Measurements from ENCODE around the gene CELA3B. TPM values are rescaled to one million over a fixed set of nuclear protein-coding genes. Genes with fewer than 3 reads are reported as not detected.
"Not testable (repeated sequence)": the region's sequence is repeated elsewhere in the genome, so short reads cannot be mapped to it uniquely, and the experiment has no call there.

Gene CELA3B
- not detected in 2 replicates for total RNA-seq

GRCh38 chr1:21976703-21977239 lies at the start of gene CELA3B:
Gene CELA3B (plus strand): TSS chr1:21977022. CDS start chr1:21977040, 18 bp downstream.
- DNase-seq (ENCODE audit: extremely low read depth, low read depth, low spot score): not testable (repeated sequence)

GRCh38 chr1:21927533-21928237 lies 49.1 kb upstream of the CELA3B start:
- DNase-seq (ENCODE audit: extremely low read depth, low read depth, low spot score): no peak

GRCh38 chr1:21930080-21930571 lies 46.7 kb upstream of the CELA3B start:
- no peak for DNase-seq (ENCODE audit: extremely low read depth, low read depth, low spot score)

GRCh38 chr1:21930629-21931170 lies 46.1 kb upstream of the CELA3B start:
- no peak for DNase-seq (ENCODE audit: extremely low read depth, low read depth, low spot score)

- DNase-seq (ENCODE audit: extremely low read depth, low read depth, low spot score): no peak
Measured at GRCh38 chr1:21931171-21932093, 45.4 kb upstream of the CELA3B start.

GRCh38 chr1:21932127-21932526 lies 44.7 kb upstream of the CELA3B start:
- no peak for DNase-seq (ENCODE audit: extremely low read depth, low read depth, low spot score)

GRCh38 chr1:21933397-21934248 lies 43.2 kb upstream of the CELA3B start:
- DNase-seq (ENCODE audit: extremely low read depth, low read depth, low spot score): no peak

- no peak for DNase-seq (ENCODE audit: extremely low read depth, low read depth, low spot score)
Measured at GRCh38 chr1:21935393-21935804, 41.4 kb upstream of the CELA3B start.

GRCh38 chr1:21935891-21936365 lies 40.9 kb upstream of the CELA3B start:
- no peak for DNase-seq (ENCODE audit: extremely low read depth, low read depth, low spot score)

GRCh38 chr1:21936366-21937031 lies 40.3 kb upstream of the CELA3B start:
- DNase-seq (ENCODE audit: extremely low read depth, low read depth, low spot score): no peak

- DNase-seq (ENCODE audit: extremely low read depth, low read depth, low spot score): no peak
Measured at GRCh38 chr1:21937034-21937371, 39.8 kb upstream of the CELA3B start, which contains the start of gene HSPG2. Gene HSPG2 (minus strand): TSS chr1:21937310. CDS start chr1:21937217, 93 bp downstream.

GRCh38 chr1:21937372-21938121 lies 39.3 kb upstream of the CELA3B start:
- DNase-seq (ENCODE audit: extremely low read depth, low read depth, low spot score): no peak

- no peak for DNase-seq (ENCODE audit: extremely low read depth, low read depth, low spot score)
Measured at GRCh38 chr1:21938732-21939538, 37.9 kb upstream of the CELA3B start.

- DNase-seq (ENCODE audit: extremely low read depth, low read depth, low spot score): peak; percentile 94
Measured at GRCh38 chr1:21939650-21940374, 37.0 kb upstream of the CELA3B start.

- no peak for DNase-seq (ENCODE audit: extremely low read depth, low read depth, low spot score)
Measured at GRCh38 chr1:21940492-21940891, 36.3 kb upstream of the CELA3B start.

- DNase-seq (ENCODE audit: extremely low read depth, low read depth, low spot score): no peak
Measured at GRCh38 chr1:21941370-21941769, 35.5 kb upstream of the CELA3B start.

GRCh38 chr1:21942464-21942863 lies 34.4 kb upstream of the CELA3B start:
- no peak for DNase-seq (ENCODE audit: extremely low read depth, low read depth, low spot score)

Data from glomerular endothelial cell (primary cell).